Activated CD4-positive, alpha-beta T cell treated with anti-CD3 and anti-CD28 coated beads for 1 hour (primary cell): ENCODE measurements around the gene STC2.
A peak's percentile ranks its signal among the peaks of the same experiment; 100 is the strongest.
"Not testable (repeated sequence)": the region's sequence is repeated elsewhere in the genome, so short reads cannot be mapped to it uniquely, and the experiment has no call there.

Source experiments
- DNase-seq: peaks from one replicate; pipeline ENCODE4 v3.0.0-alpha.2; 2020

Gene STC2

GRCh38 chr5:173293817-173294672, 34.2 kb downstream of the STC2 start:
- peak; percentile 46 for DNase-seq

DNA sequence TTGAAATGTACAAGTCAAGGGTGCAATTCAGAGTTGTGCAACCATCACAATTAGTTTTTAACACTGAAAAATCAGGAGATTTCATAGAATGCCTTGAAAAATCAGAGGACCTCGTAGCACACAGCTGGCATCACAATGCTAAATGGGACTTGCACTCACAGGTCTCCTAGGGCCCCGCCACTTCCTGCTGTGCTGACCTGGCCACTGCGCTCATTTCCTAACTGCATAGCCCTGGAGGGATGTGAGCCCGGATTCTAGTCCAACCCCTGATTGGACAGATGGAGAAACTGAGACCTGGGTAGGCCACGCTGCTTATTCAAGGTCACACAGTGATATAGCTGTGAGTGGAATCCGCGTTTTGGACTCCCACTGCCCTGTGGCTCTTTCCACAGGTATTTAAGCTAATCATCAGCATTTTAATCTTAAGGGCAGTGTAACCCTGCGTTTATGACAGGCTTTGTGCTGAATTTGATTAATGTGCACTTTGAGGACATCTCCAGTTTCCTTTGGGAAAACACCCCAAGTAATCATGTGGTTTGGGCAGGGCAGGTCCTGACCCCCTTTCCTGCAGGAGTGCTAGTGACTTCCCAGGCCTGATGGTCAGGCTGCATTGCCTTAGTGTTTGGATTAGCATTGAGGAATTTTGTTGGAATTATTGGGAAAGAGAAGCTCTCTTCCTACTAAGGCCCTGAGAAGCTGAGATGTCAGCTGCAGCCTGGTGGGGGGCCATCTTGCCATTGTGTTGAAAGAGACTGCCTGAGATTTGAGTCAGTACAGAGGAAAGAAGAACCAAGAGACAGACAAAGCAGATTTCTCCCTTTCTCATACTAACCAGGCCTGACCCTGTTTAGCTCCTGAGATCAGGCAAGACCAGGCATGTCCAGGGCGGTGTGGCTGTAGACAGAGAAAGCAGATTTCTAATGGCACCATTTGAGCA, 36.2 kb downstream of the STC2 start:
- DNase-seq = no peak

GRCh38 chr5:173290477-173291131, 37.6 kb downstream of the STC2 start:
- DNase-seq = no peak

GRCh38 chr5:173289372-173289771, 38.8 kb downstream of the STC2 start:
- DNase-seq = no peak

DNA sequence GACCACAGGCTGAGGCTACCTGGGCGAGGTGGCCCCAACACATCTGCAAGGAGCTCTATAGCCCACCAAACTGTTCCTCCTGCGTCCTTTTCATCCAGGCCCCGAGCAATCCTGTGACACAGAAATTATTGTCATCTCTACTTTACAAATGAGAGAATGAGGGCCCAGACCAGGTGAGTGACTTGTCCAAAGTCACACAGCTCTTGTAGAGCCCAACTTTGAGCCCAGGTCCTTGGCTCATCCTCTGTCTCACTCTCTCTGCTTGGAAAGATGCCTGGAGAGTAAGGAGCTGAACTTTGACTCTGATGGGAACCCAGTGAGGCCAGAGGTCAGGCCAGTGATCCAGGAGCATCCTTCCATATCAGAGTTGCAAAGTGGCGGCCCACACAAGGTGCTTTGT, 39.6 kb downstream of the STC2 start:
- no peak for DNase-seq

DNA sequence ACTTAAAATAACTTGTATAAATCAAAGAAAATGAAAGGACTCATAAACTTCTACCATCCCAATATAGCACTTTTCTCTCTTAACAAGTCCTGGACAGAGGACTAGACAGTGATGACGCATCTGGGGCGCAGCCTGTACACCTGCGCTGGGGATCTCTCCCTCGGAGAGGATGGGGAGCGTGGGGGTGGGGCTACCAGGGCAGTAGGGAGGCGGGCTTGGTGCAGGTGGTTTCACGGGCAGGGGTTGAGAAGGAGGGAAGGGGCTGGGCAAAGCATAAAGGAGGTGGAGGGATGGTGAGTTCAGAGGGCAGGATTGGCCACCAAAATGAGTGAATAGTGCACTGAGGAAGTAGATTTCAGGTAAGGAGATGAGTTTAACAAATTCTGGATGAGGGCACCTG, 41.1 kb downstream of the STC2 start:
- DNase-seq = no peak

DNA sequence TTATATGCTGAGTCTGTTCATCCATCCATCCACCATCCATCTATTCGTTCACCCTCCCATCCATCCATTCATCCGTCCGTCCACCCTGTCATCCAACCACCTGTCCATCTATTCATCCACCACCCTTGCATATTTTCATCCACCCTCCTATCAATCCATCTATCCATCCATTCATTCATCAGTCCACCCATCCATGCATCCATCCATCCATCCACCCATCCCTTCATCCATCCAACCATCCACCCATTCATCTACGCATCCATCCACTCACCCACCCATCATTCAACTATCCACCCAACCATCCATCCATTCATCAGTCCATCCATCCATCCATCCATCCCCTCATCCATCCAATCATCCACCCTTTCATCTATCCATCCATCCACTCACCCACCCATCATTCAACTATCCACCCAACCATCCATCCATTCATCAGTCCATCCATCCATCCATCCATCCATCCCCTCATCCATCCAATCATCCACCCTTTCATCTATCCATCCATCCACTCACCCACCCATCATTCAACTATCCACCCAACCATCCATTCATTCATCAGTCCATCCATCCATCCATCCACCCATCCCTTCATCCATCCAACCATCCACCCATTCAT, 43.8 kb downstream of the STC2 start:
- not testable (repeated sequence) for DNase-seq

- peak; percentile 59 for DNase-seq
These were observed 44.6 kb downstream of the STC2 start for GRCh38 chr5:173283318-173284288.

- no peak for DNase-seq
These were observed 45.3 kb downstream of the STC2 start for GRCh38 chr5:173282916-173283315.

- DNase-seq = no peak
These were observed 46.3 kb downstream of the STC2 start for GRCh38 chr5:173281910-173282309.

- no peak for DNase-seq
These were observed 49.0 kb downstream of the STC2 start for GRCh38 chr5:173279166-173279565.

DNA sequence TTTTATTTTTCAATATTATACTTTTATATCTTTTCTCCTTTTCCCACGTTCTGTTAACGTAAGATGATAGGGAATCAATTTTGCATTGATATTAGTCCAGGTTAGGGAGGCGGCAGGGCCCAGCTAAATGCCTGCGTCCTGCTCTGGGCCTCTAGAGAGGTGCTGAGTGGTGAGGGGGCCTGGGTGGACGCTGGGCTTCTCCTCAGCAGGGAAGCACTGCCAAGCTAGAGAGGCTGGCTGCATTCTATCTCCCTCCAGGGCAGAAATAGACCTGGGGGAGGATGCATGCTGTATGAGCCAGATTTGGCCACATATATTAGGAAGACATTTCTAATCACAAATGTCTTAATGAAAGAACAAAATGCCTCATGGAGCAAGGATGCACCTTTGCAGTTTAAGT, 49.6 kb downstream of the STC2 start:
- no peak for DNase-seq

GRCh38 chr5:173278172-173278571, 50.0 kb downstream of the STC2 start:
- no peak for DNase-seq

DNA sequence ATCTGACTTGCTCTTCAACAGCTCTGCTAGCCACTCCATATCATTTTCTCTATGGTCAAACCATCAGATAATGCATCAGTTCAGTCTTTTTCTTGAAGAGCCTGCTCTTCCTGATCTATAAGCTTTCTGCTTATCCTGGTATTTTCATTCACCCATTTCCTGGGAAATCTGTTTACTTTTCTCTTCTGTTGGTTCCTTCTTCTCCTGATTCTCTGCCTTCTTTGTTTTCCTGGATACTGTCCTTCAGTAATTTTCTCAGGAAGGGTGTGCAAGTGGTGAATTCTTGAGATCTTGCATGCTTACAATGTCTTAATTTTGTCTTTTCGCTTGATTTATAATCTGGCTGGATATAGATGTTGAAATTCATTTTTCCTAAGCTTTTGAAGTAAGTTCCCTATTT, 53.4 kb downstream of the STC2 start:
- no peak for DNase-seq

DNA sequence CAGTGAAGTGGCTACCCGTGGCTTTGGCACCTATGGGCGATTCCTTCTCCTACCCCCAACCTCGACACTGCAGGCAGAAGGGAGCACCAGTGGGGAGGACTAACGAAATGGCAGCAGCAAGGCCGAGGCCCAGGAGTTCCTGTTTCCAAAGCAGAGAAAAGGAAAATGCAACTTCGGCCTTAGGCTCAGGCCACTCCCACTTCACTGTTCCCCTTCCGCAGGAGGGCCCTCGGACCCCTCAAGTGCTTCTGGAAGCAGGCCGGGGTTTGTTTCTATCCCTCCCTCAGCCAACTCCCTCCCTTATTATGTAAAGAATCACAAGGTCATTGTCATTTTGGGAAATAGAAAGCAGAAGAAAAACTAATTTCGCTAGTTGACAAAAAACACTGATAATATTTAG, 56.8 kb downstream of the STC2 start:
- DNase-seq = no peak

- DNase-seq = no peak
These were observed 59.3 kb downstream of the STC2 start for GRCh38 chr5:173268750-173269432.

DNA sequence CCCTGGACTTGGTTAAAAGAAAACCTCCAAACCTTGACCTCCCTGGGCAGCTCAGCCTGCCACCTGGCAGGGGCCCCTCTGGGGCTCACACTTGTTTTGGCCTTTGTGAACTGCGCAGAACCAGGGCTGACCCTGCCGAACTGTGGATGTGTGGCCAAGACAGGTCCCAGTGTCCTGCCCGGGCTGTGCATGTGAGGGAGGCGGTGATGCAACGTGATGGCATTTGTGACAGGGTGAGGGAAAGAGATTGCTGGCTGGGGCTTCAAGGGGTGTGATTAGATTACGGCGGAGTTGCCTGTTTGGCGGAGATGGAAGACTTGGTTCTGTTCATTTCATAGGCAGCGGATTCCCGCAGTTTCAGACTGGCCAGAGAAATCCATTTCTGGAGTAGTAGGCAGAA, 62.8 kb downstream of the STC2 start:
- DNase-seq = no peak
